Effector memory CD8-positive, alpha-beta T cell (primary cell): Measurements from ENCODE around the gene CHD9.
"Not testable (repeated sequence)": the region's sequence is repeated elsewhere in the genome, so short reads cannot be mapped to it uniquely, and the experiment has no call there.

Experiments used
- ATAC-seq: fragments of 150-1000 bp; cut with Tn5 transposase; replicated peaks from 2 replicates; pipeline ENCODE4 v1.10.0; 2021; ENCODE audit warnings: mild to moderate bottlenecking, moderate library complexity
- DNase-seq, 3 experiments: peaks; one replicate each; pipeline ENCODE4 v3.0.0; 2021
- H3K27ac Mint-ChIP-seq, 2 donors: one replicate each; pipeline ENCODE4 v1.8.0; 2022; ENCODE audit warnings: mild to moderate bottlenecking in 2 of 2, mixed read lengths in 2 of 2, moderate library complexity in 2 of 2
- H3K27me3 Mint-ChIP-seq, 2 donors: one replicate each; pipeline ENCODE4 v1.8.0; 2022; ENCODE audit warnings: mixed read lengths in 2 of 2
- H3K36me3 Mint-ChIP-seq: one replicate; pipeline ENCODE4 v1.8.0; 2022; ENCODE audit warnings: mild to moderate bottlenecking, moderate library complexity, mixed read lengths; ENCODE audit not compliant: insufficient read depth
- H3K4me1 Mint-ChIP-seq, 2 donors: one replicate each; pipeline ENCODE4 v1.8.0; 2022; ENCODE audit warnings: low read depth in 2 of 2, mixed read lengths in 2 of 2
- H3K4me3 Mint-ChIP-seq, 2 donors: one replicate each; pipeline ENCODE4 v1.8.0; 2022; ENCODE audit warnings: mild to moderate bottlenecking in 2 of 2, mixed read lengths in 2 of 2, moderate library complexity in 2 of 2
- H3K9me3 Mint-ChIP-seq, 2 donors: one replicate each; pipeline ENCODE4 v1.8.0; 2022; ENCODE audit warnings: mixed read lengths in 2 of 2

Gene CHD9

DNA sequence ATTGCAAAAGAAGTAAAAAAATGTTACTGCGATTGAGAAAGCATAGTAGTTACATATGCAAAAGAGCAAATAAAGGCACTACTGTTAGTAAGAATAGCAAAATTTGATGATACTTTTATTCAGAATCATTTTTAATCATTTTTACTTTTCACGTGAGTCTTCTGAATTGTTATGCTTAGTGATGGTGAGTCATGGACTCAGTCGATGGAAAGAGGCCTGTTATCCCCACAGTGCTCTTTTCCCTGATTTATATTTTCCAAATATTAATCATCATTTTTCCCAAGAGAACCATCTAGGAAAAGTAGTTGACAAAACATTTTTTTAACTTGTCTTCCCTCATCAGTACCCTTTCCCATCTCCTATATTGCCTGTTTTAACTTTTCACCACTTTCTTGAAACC lies 181.1 kb downstream of the CHD9 start:
- Mint-ChIP-seq H3K36me3 (peaks cover 22% of the 10 kb centered on the region), H3K27ac (peak overlapping the region in 1 of 2 donors; percentile 9), H3K27me3 (no peaks in the 10 kb centered on the region), H3K4me3 (no peak overlapping the region), H3K4me1 (no peaks in the 10 kb centered on the region), H3K9me3 (no peaks in the 10 kb centered on the region)
- ATAC-seq (no peak), DNase-seq (no peak)

DNA sequence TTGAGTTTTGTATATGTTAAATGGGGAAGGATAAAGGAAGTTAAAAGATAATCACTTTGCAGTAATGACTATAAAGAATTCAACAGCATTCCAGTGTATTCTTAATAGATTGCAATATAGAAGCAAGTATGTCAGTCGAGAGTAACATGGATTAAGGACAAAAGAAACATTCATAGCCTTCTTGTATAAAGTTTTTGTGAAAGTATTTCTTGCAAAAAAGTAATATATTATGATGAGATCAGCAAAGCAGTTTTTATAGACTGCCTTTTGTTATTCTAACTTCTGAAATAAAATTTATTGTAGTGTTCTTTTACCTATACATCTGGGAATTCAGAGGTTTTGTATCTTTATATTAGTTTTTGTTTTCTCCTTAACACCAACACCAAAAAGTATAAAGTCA lies 194.5 kb downstream of the CHD9 start:
- Mint-ChIP-seq H3K27ac (no peak overlapping the region), H3K27me3 (no peaks in the 10 kb centered on the region), H3K4me1 (no peaks in the 10 kb centered on the region), H3K4me3 (no peak overlapping the region), H3K36me3 (peaks cover 54% of the 10 kb centered on the region), H3K9me3 (no peaks in the 10 kb centered on the region)
- ATAC-seq (no peak), DNase-seq (no peak)

DNA sequence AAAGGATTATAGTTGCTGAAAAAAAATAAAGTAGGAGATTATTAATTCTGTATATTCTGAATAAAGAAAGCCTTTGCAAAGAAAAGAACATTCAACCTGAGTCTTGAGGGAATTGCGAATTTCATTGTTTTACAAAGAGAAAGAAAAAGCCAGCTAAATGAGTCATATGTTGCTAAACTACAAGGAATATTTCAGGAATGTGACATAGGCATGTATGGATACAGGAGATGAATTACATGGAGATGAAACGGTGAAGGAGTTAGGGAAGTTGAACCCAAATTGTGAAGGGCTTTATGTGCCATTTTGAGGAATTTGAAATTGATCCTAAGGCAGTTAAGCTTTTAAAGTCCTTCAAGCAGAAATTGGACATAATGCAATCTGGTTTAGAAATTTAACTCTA lies 202.2 kb downstream of the CHD9 start:
- no peak for ATAC-seq
- no peak overlapping the region for H3K4me3 Mint-ChIP-seq
- peaks cover 36% of the 10 kb centered on the region for H3K36me3 Mint-ChIP-seq
- H3K4me1 Mint-ChIP-seq = no peaks in the 10 kb centered on the region
- DNase-seq = no peak
- no peaks in the 10 kb centered on the region for H3K27me3 Mint-ChIP-seq
- H3K27ac Mint-ChIP-seq = no peak overlapping the region
- H3K9me3 Mint-ChIP-seq = peaks cover 0 to 2% of the 10 kb centered on the region in 2 donors

DNA sequence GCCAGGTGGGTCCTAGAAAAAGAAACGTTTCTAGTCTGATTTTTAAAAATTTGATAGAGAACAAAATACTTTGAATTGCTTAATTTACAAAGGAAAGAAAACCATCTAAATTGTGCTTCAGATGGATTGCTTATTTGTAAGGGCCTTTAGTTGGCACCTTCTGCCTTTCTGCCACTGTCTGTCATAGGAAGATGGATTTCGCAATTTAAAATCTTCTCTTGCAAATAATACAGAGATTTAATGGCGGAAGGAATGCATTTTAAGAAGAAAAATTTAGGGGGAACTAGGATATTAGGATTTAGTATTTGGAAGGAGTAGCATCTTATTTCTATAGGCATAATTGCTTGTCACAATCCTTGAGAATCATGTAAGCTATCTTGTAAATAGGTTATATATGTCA lies 204.0 kb downstream of the CHD9 start:
- no peaks in the 10 kb centered on the region for H3K27me3 Mint-ChIP-seq
- H3K4me3 Mint-ChIP-seq = no peak overlapping the region

DNA sequence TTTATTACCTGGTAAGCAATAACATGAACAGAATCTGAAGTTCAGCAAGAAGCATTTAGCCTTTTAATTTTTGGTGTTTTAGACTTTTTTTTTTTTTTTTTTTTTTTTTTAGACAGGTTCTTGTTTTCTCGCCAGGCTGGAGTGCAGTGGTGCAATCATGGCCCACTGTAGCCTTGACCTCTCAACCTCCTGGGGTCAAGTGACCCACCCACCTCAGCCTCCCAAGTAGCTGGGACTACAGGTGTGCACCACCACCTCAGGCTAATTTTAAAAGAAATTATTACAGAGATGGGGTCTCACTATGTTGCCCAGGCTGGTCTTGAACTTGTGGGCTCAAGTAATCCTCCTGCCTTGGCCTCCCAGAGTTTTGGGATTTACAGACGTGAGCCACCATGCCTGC lies 206.5 kb downstream of the CHD9 start:
- ATAC-seq (no peak), DNase-seq (no peak)
- H3K9me3 Mint-ChIP-seq = peaks cover 0 to 2% of the 10 kb centered on the region in 2 donors
- peaks cover 27% of the 10 kb centered on the region for H3K36me3 Mint-ChIP-seq
- H3K4me3 Mint-ChIP-seq = no peak overlapping the region
- no peak overlapping the region for H3K27ac Mint-ChIP-seq
- no peaks in the 10 kb centered on the region for H3K27me3 Mint-ChIP-seq
- H3K4me1 Mint-ChIP-seq = no peaks in the 10 kb centered on the region

More for the DNA sequence above, 204.0 kb downstream of the CHD9 start:
- Mint-ChIP-seq H3K27ac (no peak overlapping the region), H3K4me1 (no peaks in the 10 kb centered on the region), H3K9me3 (peaks cover 0 to 2% of the 10 kb centered on the region in 2 donors), H3K36me3 (peaks cover 40% of the 10 kb centered on the region)
- DNase-seq = no peak
- ATAC-seq = no peak

DNA sequence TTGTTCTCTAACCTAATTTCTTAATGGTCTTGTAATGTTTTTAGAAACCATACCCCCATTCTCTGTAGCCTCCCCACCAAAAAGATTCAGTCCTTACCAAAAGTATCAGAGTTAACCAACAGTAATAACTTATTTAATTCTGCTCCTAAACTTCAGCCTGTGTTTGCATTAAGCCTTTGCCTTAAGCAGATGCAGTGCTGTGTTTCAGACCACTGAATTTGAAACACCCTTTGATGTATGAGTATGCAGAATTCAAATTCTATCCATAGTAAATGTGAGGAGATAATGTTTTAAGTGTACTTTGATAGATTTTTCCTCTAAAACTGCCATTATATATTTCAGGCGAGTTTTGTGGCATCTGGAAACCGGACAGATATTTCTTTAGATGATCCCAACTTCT lies 207.9 kb downstream of the CHD9 start:
- DNase-seq (no peak), ATAC-seq (no peak)
- Mint-ChIP-seq H3K9me3 (peaks cover 0 to 2% of the 10 kb centered on the region in 2 donors), H3K27me3 (no peaks in the 10 kb centered on the region), H3K4me3 (no peak overlapping the region), H3K36me3 (peaks cover 22% of the 10 kb centered on the region), H3K4me1 (no peaks in the 10 kb centered on the region), H3K27ac (no peak overlapping the region)

DNA sequence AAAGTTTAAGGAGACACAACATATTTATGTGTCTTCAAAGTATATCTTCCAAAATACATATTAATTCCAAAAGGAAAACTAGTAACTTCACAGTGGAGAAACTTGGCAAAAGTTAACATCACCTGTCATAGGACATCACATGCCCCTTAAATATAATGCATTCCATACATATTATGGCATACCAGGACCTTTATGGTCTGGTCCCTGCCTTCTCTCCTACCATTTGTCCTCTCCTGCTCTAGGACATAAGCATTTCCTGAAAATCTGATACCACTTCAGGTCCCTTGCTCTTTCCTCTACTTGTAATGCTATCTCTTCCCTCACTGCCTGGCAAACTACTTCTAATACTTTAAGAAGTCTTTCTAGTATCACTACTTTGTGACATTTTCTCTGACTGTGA lies 211.4 kb downstream of the CHD9 start:
- Mint-ChIP-seq H3K9me3 (no peaks in the 10 kb centered on the region), H3K27ac (no peak overlapping the region), H3K4me3 (no peak overlapping the region), H3K27me3 (no peaks in the 10 kb centered on the region), H3K4me1 (no peaks in the 10 kb centered on the region), H3K36me3 (peaks cover 46% of the 10 kb centered on the region)
- no peak for ATAC-seq
- DNase-seq = no peak

DNA sequence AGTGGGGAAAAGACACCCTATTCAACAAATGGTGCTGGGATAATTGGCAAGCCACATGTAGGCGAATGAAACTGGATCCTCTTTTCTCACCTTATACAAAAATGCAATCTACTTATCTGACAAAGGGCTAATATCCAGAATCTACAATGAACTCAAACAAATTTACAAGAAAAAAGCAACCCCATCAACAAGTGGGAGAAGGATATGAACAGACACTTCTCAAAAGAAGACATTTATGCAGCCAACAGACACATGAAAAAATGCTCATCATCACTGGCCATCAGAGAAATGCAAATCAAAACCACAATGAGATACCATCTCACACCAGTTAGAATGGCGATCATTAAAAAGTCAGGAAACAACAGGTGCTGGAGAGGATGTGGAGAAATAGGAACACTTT lies 223.7 kb downstream of the CHD9 start:
- H3K36me3 Mint-ChIP-seq = peaks cover 25% of the 10 kb centered on the region
- DNase-seq, H3K9me3 Mint-ChIP-seq, ATAC-seq, H3K4me1 Mint-ChIP-seq, H3K27ac Mint-ChIP-seq, H3K4me3 Mint-ChIP-seq, H3K27me3 Mint-ChIP-seq: not testable (repeated sequence)

DNA sequence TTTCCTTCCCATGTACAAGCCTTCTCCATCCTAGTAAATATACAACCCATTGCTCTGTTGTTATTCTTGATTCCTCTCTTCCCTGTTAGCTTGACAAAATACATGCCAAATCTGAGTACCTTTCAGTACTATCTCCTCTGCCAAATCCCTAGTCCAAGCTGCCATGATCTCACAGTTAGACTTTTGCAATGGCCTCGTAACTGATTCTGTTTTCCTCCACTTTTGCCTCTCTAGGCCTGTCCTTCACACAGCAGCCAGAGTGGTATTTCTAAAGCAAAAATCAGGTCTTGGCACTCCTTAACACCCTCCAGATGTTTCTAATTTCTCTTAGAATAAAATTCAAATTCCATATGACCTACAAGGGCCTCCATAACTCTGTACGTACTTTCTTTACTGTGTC lies 226.5 kb downstream of the CHD9 start:
- DNase-seq (no peak), ATAC-seq (no peak)
- Mint-ChIP-seq H3K27me3 (no peaks in the 10 kb centered on the region), H3K4me1 (no peaks in the 10 kb centered on the region), H3K27ac (no peak overlapping the region), H3K9me3 (no peaks in the 10 kb centered on the region), H3K36me3 (peaks cover 8% of the 10 kb centered on the region), H3K4me3 (no peak overlapping the region)

DNA sequence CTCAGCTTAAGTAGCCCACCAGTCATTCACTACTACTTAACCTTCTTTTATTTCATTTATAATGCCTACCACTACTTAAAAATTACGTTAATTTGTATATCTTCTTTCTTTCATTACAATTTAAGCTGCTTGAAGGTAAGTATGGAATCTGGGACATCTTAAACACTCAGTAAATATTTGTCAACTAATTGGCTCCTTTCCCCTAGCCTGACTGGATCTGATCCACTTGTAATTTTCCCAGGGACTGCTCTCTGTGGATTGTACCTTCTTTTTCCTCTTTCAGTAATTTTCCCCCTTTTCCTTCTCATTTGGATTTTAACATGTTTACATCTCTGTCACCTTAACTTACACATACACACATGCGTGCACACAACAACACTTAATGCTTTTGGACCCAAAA lies 227.1 kb downstream of the CHD9 start:
- Mint-ChIP-seq H3K4me1 (no peaks in the 10 kb centered on the region), H3K4me3 (no peak overlapping the region), H3K36me3 (peaks cover 8% of the 10 kb centered on the region), H3K27me3 (no peaks in the 10 kb centered on the region), H3K9me3 (no peaks in the 10 kb centered on the region), H3K27ac (no peak overlapping the region)
- DNase-seq (no peak), ATAC-seq (no peak)

DNA sequence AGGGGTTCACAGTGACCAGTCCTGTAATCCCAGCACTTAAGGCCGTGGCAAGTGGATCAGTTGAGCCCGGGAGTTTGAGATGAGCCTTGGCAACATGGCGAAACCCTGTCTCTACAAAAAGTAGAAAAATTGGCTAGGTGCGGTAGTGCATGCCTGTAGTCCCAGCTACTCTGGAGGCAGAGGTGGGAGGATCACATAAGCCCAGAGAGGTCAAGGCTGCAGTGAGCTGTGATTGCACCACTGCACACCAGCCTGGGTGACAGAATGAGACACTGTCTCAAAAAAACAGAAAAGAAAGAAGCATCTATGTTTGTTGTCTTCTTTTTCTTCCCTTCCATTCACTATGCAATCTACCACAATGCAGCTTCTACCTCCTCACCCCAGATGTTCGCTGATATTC lies 227.5 kb downstream of the CHD9 start:
- ATAC-seq = no peak
- H3K4me1 Mint-ChIP-seq = no peaks in the 10 kb centered on the region

DNA sequence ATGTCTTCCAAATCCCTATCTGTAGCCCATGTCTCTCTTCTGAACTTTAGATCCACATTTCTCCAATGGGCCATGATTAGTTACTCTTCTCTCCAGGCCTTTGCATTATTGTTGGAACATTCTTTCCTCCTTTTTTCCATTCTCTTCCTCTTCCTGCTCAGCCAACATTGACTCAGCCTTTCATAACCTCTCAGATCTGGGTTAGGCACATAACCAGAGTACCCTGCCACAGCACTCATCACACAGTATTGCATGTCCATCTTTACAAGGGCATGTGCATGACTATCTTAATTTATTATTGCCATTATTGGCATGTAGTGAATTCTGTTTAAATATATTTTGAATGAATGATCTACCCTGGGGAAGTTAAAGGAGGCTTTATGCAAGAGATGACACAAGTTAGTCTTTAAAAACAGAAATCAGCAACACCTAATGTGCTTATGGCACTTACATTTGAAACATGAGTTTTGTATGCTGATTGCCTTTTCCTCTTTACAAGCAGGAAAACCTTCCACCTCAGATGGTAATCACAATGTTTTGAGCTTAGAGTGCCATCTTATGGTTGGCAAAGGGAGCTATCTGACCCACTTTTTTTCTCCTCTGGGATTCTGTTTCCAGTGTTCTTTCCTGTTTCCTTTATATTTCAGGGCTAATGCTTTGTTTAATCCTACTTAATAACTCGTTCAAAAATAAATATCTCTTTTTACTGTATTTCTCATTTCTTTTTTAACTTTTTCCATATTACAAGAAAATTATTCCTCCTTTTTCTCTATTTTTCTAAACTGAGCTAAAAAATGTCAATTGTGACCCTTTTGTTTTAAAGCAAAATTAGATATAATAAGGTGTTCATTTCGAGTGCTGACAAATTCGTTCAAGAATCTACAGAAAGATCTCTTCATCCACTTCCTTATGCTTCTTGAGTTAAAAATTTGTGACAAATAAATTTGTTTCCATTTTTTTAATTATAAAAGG lies 228.5 kb downstream of the CHD9 start:
- Mint-ChIP-seq H3K27ac (no peak overlapping the region), H3K36me3 (peaks cover 8% of the 10 kb centered on the region), H3K9me3 (no peaks in the 10 kb centered on the region), H3K27me3 (no peaks in the 10 kb centered on the region), H3K4me3 (no peak overlapping the region), H3K4me1 (no peaks in the 10 kb centered on the region)
- DNase-seq = no peak
- no peak for ATAC-seq

More for the DNA sequence above, 227.5 kb downstream of the CHD9 start:
- no peak for DNase-seq
- Mint-ChIP-seq H3K36me3 (peaks cover 7% of the 10 kb centered on the region), H3K27ac (no peak overlapping the region), H3K9me3 (no peaks in the 10 kb centered on the region), H3K27me3 (no peaks in the 10 kb centered on the region), H3K4me3 (no peak overlapping the region)

DNA sequence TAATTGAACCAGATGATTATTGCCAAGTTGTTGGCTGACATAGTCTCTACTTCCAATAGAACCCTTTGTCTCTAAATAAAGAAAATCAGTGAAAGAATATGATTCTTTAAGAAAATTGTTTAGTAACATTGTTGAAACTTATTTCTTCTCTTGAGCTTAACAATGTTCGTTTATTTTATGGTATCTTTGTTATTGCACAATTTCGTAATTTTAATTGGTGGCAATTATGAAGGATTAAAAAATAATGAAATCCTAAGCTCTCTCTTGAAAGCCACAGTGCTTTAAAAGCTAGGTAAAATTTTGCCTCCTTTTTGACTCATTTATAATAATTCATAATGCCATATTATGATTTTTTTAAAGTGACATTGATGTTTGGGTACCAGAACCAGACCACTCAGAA lies 230.4 kb downstream of the CHD9 start:
- Mint-ChIP-seq H3K4me1 (no peaks in the 10 kb centered on the region), H3K27ac (no peak overlapping the region), H3K4me3 (no peak overlapping the region), H3K9me3 (no peaks in the 10 kb centered on the region), H3K27me3 (no peaks in the 10 kb centered on the region), H3K36me3 (peaks cover 24% of the 10 kb centered on the region)
- ATAC-seq (no peak), DNase-seq (no peak)

DNA sequence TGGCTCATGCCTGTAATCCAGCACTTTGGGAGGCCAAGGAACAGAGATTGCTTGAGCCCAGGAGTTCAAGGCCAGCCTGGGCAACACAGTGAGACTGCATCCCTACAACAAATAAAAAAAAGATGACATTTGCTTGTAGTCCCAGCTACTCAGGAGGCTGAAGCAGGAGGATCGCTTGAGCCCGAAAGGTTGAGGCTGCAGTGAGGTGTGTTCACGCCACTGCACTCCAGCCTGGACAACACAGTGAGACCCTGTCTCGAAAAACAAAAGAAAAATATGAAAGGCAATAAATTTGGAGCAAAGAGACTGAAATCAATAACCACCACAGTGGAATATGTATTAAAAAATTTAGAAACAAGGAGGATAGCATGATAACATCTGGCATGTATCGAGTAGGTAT lies 235.7 kb downstream of the CHD9 start:
- ATAC-seq = no peak
- H3K4me1 Mint-ChIP-seq = peaks cover 0 to 2% of the 10 kb centered on the region in 2 donors
- H3K36me3 Mint-ChIP-seq = peaks cover 48% of the 10 kb centered on the region
- peak overlapping the region; percentile 44 to 52 for H3K27ac Mint-ChIP-seq
- H3K9me3 Mint-ChIP-seq = no peaks in the 10 kb centered on the region
- no peak overlapping the region for H3K4me3 Mint-ChIP-seq
- DNase-seq = no peak
- H3K27me3 Mint-ChIP-seq = no peaks in the 10 kb centered on the region
